Activated CD4-positive, CD25-positive, alpha-beta regulatory T cell treated with anti-CD3 and anti-CD28 coated beads, Interleukin-2, amount 50 U/mL, for 24 hours (primary cell): Measurements from ENCODE around the gene PLA2G4F.
"Not testable (repeated sequence)": the region's sequence is repeated elsewhere in the genome, so short reads cannot be mapped to it uniquely, and the experiment has no call there.

ENCODE experiments used
- ATAC-seq, 2 donors: fragments of 150-1000 bp; cut with Tn5 transposase; one replicate each; pipeline ENCODE4 v1.10.0; 2021; ENCODE audit warnings: mild to moderate bottlenecking in 1 of 2, moderate library complexity in 1 of 2

Gene PLA2G4F

DNA sequence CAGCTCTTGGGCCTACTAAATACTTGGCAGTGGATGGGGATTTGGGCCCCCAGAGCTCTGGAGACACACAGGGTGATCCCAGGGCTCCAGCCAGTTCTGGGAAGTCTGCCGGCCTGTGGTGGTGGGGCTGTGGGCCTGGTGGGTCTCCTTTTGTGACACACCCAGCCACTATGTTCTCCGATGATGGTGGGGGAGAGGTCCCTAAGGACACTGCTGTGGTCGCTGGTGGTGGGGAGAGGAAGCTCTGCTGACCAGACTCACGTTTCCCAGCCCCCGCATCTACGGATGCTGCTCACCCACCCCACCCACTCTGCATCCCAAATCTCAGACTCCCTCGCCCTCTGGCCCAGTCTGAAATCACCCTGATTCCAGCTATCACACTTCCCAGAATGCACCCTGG, 62.5 kb downstream of the PLA2G4F start:
- no peak for ATAC-seq

DNA sequence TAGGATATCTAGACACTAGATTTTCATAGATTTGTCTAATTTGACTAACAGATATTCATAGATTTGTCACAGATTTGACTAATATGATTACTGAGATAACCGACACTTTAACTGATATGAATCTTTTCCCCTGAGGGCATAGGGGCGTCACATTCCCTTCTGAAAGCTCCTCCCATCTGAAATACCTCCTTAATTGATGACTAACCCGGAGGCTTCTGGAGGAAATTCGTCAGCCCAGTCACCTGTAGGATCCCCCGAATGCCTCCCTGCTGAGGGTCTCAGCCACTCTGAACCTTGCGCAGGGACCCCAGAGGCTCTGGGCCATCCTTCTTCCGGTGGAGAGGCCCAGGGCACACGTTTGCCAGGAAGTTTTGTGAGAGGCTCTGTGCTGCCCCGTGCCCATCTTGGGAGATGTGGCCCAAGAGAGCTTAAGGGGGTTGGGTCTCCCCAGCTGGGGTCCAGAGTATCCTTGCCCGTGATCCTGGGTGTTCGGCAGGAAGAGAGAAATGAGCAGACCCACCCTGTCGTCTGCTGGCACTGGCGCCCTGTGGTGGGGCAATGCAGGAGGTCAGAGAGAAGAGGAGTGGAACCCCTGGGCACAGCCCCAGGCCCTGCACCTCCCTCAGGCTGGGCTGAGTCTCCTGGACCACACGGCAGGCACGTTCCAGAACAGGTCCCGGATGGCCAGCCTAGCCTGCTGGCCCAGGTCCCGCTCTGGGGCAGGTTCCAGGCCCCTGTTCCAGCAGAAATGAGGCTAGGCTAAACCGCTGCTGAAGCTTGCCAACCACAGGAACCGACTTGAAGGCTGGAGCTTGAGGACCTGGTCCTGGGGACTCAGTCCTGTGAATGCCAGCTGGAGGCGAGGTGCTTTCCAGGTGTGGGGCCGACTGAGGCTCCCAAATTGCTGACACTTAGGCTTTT, 63.8 kb downstream of the PLA2G4F start:
- peak; percentile 70 to 78 for ATAC-seq

- not testable (repeated sequence) for ATAC-seq
These were observed 64.6 kb downstream of the PLA2G4F start for GRCh38 chr15:42091753-42092397.

GRCh38 chr15:42090781-42091180, 65.7 kb downstream of the PLA2G4F start:
- no peak for ATAC-seq

GRCh38 chr15:42090370-42090769, 66.1 kb downstream of the PLA2G4F start:
- no peak for ATAC-seq

DNA sequence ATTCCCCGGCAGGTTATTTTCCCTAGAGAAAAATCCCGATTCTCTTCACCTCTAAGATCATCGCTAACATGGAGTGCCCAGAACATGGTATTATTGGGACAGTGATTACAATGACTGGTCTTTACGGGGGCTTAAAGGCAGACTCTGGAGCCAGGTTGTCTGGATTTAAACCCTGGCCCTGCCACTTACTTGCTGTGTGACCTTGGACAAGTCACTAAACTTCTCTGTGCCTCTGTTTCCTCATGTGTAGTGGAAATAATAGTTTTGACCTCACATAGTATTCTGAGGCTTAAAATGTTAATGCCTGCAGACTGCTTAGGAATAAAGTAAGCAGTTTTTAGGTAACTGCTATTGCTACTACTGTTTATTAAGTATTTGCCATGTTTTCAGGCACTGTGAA, 66.5 kb downstream of the PLA2G4F start:
- no peak for ATAC-seq
